ENCODE measurements around the gene PRKRA.
"Not testable (repeated sequence)": the region's sequence is repeated elsewhere in the genome, so short reads cannot be mapped to it uniquely, and the experiment has no call there.

PRKRA gene

GRCh38 chr2:178450774-178451525, at the start of gene PRKRA, which contains the start of gene PJVK:
PRKRA (minus strand) TSS chr2:178451175; CDS start chr2:178451030, 145 bp downstream.
PJVK (plus strand) TSS chr2:178451378; CDS start chr2:178453410, 2,032 bp downstream.
- peak; percentile 93 for DNase-seq (ENCODE audit: low read depth)

GRCh38 chr2:178499640-178500039, 48.7 kb upstream of the PRKRA start:
- DNase-seq (ENCODE audit: low read depth), result no peak

- DNase-seq (ENCODE audit: low read depth), result no peak
Observed at GRCh38 chr2:178498137-178498536, 47.2 kb upstream of the PRKRA start.

GRCh38 chr2:178496049-178496448, 45.1 kb upstream of the PRKRA start:
- no peak for DNase-seq (ENCODE audit: low read depth)

GRCh38 chr2:178491612-178492011, 40.6 kb upstream of the PRKRA start:
- DNase-seq (ENCODE audit: low read depth), result no peak

- no peak for DNase-seq (ENCODE audit: low read depth)
Observed at GRCh38 chr2:178485356-178485755, 34.4 kb upstream of the PRKRA start.

- DNase-seq (ENCODE audit: low read depth), result no peak
Observed at GRCh38 chr2:178484245-178485041, 33.5 kb upstream of the PRKRA start.

- DNase-seq (ENCODE audit: low read depth), result no peak
Observed at GRCh38 chr2:178482437-178482836, 31.5 kb upstream of the PRKRA start.

- DNase-seq (ENCODE audit: low read depth), result peak; percentile 58
Observed at GRCh38 chr2:178480227-178481181, 29.5 kb upstream of the PRKRA start, which contains the start of gene PLEKHA3. PLEKHA3 (plus strand) TSS chr2:178480457; CDS start chr2:178480870, 413 bp downstream.

GRCh38 chr2:178479758-178480226, 28.8 kb upstream of the PRKRA start:
- no peak for DNase-seq (ENCODE audit: low read depth)

- no peak for DNase-seq (ENCODE audit: low read depth)
Observed at GRCh38 chr2:178479275-178479616, 28.3 kb upstream of the PRKRA start.

- peak; percentile 80 for DNase-seq (ENCODE audit: low read depth)
Observed at GRCh38 chr2:178478439-178479274, 27.7 kb upstream of the PRKRA start, which contains the start of gene FKBP7. FKBP7 (minus strand) TSS chr2:178478600; CDS start chr2:178478499, 101 bp downstream.

- DNase-seq (ENCODE audit: low read depth), result no peak
Observed at GRCh38 chr2:178478130-178478438, 27.1 kb upstream of the PRKRA start.

- no peak for DNase-seq (ENCODE audit: low read depth)
Observed at GRCh38 chr2:178477443-178478129, 26.6 kb upstream of the PRKRA start.

- DNase-seq (ENCODE audit: low read depth), result no peak
Observed at GRCh38 chr2:178476477-178476876, 25.5 kb upstream of the PRKRA start.

GRCh38 chr2:178474560-178474959, 23.6 kb upstream of the PRKRA start:
- no peak for DNase-seq (ENCODE audit: low read depth)

GRCh38 chr2:178473931-178474330, 23.0 kb upstream of the PRKRA start:
- DNase-seq (ENCODE audit: low read depth), result no peak

GRCh38 chr2:178473373-178473772, 22.4 kb upstream of the PRKRA start:
- no peak for DNase-seq (ENCODE audit: low read depth)

GRCh38 chr2:178471313-178471712, 20.3 kb upstream of the PRKRA start:
- DNase-seq (ENCODE audit: low read depth), result not testable (repeated sequence)

- no peak for DNase-seq (ENCODE audit: low read depth)
Observed at GRCh38 chr2:178469219-178469849, 18.4 kb upstream of the PRKRA start.
